GM18861 (cell line): Measurements from ENCODE around the gene PKN3.

Source experiments
- ATAC-seq: cut with Tn5 transposase; IDR thresholded peaks from one replicate; pipeline ENCODE4 v1.9.1; 2021; ENCODE audit not compliant: unreplicated experiment

The PKN3 gene

GRCh38 chr9:128715436-128715750, 13.1 kb downstream of the PKN3 start:
- ATAC-seq: no peak

- no peak for ATAC-seq
Observed at GRCh38 chr9:128716581-128717254, 14.4 kb downstream of the PKN3 start.

GRCh38 chr9:128718047-128718446, 15.7 kb downstream of the PKN3 start:
- ATAC-seq: no peak

DNA sequence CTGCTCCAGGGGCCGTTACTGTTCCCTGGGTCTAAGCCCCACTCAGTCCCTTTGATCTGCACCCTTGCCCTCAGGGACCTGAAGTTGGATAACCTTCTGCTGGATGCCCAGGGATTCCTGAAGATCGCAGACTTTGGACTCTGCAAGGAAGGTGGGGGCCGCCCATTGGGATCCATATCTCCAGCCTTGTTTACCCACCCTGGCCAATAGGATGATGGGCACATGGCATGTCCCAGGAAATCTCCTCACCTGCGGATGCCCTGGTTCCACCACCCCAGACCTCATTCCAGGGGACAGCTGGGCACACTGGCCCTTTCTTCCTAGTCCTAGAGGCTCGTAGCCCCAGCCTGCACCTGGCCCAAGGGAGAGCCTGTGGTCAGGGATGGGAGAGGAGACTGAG, 16.2 kb downstream of the PKN3 start:
- ATAC-seq: no peak

DNA sequence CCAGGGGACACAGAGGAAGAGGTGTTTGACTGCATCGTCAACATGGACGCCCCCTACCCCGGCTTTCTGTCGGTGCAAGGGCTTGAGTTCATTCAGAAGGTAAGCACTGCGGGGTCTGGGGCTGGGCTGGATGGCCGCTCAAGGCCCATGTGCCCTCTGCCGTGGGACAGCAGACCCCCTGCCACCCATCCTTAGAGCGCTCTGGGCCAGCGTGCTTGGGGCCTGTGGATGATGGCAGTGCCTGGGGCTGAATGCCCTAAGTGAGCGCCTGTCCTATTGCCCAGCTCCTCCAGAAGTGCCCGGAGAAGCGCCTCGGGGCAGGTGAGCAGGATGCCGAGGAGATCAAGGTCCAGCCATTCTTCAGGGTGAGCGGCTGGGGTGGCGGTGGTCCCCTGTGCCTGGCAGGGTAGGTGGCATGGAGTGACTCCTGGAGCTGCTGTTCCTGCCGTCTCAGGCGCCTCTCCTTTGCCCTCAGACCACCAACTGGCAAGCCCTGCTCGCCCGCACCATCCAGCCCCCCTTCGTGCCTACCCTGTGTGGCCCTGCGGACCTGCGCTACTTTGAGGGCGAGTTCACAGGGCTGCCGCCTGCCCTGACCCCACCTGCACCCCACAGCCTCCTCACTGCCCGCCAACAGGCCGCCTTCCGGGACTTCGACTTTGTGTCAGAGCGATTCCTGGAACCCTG, 17.8 kb downstream of the PKN3 start:
- ATAC-seq: no peak

DNA sequence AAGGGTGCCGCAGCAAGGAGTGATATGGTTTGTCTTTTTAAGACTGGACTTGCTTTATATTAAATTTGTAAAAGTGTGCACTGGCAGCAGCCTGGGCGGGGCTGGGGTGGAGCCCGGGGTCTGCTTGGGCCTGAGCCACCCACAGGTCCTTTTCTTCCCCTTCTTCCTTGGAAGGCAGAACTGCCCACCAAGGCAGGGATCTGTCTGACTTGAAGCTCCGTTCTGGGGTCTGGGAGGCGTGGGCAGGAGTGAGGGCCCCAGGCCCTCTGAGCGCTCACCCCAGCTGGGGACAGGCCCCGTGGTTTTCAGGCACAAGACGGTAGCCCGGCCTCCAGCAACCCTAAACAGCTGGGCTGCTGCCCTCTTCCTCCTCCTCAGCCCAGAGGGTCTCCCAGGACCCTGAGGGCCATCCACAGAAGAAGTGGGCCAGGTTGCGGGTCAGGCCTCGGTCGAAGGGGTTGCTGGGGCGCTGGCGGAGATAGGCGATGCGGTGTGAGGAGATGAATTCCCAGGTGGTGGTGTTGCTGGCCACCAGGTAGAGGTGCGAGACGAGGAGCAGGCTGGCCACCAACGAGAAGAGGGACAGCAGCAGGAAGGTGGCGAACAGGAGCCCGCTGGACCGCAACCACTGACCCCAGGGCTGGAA, 18.7 kb downstream of the PKN3 start:
- no peak for ATAC-seq

DNA sequence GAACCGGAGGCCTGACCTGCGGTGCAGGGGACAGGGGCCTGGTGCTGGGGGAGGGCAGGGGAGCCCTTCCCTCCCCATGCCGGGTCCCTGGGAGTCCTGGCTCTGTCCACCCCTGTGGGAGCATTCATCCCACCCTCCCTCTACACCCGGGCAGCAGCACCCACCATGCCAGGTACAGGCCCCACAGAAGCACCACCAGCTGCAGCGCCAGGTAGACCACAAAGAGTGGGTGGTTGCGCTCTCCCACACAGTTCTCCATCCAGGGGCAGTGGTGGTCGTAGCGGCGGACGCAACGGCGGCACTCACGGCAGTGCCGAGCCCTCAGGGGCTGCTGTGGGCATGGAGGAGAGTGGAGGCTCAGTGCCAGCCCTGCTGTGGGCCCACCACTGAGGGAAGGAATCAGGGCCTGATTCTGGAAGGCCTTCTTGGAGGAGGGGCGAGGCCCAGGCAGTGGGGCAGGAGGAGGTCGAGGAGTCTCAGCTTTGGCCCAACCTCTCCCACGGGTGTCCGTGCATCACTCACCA, 19.2 kb downstream of the PKN3 start:
- no peak for ATAC-seq

- ATAC-seq: no peak
Observed at GRCh38 chr9:128722380-128723351, 20.4 kb downstream of the PKN3 start.

GRCh38 chr9:128723352-128723865, 21.1 kb downstream of the PKN3 start:
- no peak for ATAC-seq

DNA sequence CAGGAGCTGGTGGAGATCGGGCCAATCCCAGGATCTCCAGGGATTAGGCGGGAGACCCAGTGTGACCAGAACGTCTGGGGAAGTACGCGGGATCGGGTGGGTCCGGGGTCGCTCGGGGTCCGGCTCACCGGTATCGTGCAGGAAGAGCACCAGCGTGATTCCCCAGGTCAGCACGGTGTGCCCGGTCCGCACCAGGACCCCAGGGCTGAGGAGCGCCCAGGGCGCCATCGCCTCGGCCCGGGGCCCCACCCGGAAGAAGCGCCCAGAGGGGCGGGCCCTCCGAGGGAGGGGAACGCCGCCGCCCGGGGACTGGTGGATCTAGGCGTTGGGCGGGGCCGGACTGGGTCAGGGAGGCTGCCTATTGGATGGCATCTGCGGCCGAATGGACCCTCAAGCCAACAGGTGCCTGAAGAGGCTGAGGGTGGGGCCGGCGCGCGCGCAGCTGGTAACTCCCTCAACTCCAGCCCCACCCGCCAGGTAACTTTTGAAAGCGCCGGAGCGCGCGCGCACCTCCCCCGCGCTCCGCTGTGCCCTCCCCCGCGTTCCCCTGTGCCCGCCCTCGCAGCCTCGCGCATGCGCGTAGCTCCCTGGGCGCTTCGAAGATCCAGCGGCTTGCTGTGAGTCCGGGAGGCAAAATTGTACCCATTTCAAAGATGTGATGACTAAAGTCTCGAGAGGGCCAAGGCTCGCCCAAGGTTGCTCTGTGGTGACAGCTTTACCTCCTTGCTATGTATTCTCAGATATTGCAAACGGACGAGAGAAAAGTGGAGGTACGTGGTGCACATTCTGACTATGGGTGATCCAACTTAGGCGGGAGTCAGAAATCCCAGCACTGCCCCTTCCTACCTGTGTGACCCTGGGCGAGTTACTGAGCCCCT, 21.8 kb downstream of the PKN3 start, which contains the start of gene ZDHHC12:
ZDHHC12 (minus strand) TSS at position 262 of the 878 bp plus-strand sequence; CDS start at position 228, 34 bp downstream.
- peak; percentile 87 for ATAC-seq

GRCh38 chr9:128724744-128725211, 22.5 kb downstream of the PKN3 start:
- ATAC-seq: no peak

DNA sequence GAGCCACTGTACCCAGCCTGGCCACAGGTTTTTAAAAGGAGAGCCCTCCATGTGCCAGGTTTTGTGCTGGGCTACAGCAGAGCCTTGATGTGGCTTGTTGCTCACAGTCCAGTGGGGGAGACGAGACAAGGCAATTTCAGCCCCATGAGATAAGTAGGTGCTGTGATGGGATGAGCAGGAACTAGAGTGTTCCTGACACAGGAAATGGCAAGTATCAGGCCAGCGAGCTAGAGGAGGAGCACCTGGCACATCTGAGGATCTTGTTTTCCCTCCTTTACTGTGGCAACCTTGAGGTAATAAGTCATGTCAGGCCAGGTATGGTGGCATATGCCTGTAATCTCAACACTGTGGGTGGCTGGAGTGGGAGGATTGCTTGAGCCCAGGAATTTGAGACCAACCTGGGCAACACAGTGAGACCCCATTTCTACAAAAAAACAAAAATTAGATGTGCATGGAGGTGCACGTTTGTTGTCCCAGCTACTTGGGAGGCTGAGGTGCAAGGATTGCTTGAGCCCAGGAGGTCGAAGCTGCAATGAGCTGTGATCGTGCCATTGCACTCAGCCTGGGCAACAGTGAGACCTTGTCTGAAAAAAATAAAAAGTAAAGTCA, 25.4 kb downstream of the PKN3 start:
- no peak for ATAC-seq

DNA sequence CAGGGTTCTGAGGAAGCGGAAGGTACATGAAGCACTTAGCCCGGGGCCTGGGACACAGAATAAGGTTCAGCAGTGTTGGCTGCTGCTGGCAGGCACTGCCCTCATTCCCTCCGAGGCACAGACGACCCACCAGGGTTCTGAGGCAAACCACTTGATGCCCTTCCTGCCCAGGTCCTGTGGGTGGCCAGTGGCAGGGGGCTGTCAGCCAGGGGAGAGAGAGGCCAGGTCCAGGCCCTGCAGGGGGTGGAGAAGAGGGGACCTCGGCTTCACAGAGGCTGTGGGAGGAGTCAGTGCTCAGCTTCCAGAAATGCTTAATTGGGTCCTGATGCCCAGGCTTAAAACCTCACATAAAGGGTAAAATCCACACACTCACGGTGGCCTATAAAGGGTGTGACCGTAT, 26.0 kb downstream of the PKN3 start:
- no peak for ATAC-seq

DNA sequence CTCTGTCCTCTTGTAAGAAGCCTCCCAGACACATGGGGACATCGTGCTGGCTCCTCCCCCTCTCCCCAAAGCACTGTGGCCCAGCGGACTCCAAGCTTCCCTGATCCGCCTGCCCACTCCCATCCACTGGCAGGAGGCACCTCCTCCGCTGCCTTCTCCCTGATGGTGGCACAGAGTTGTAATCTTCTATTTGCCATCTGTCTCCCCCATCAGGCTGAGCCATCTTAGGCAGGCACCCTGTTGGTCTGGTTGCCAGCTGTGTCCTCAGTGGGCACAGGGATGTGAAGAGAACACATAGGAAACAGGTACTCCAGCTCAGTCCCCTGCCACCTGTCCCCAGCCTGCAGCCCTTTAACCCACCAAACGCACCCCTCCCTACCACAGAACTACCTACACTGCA, 27.0 kb downstream of the PKN3 start:
- ATAC-seq: no peak

GRCh38 chr9:128729766-128730517, 27.6 kb downstream of the PKN3 start:
- no peak for ATAC-seq

DNA sequence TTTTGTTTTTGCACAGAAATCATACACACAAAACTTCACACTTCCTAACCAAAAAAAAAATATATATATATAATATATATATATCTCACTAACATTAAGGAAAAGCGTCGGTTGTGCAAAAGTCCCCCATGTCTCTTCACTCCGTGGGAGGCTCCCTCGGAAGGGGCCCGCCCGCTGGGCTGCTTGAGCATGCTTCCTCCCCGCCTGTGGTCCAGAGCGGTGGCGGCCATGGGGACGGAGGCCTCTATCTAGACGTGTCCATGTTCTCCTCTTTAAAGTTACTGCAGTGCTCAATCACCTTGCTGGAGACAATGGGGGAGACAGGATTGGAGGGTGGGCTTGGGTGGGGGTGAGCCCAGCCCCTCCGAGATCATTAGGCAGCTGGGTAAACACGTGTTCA, 28.8 kb downstream of the PKN3 start:
- no peak for ATAC-seq

- ATAC-seq: no peak
Observed at GRCh38 chr9:128731691-128732090, 29.4 kb downstream of the PKN3 start.

- ATAC-seq: no peak
Observed at GRCh38 chr9:128732576-128732975, 30.3 kb downstream of the PKN3 start.
